ENCODE data around the gene SNRNP27.

The SNRNP27 gene

GRCh38 chr2:69933839-69934613 is 40.3 kb downstream of the SNRNP27 start:
- H3K9ac ChIP-seq (ENCODE audit: insufficient read length, low read depth), result no peak overlapping the region

GRCh38 chr2:69934614-69934908 is 40.8 kb downstream of the SNRNP27 start:
- Histone ChIP-seq H3K27me3 (ENCODE audit: insufficient read depth, insufficient read length) (no peaks in the 10 kb centered on the region), H3K4me1 (ENCODE audit: insufficient read depth, insufficient read length) (no peaks in the 10 kb centered on the region), H3K9ac (ENCODE audit: insufficient read length, low read depth) (no peak overlapping the region), H3K9me3 (ENCODE audit: insufficient read depth, low read length) (no peaks in the 10 kb centered on the region), H3K4me3 (ENCODE audit: insufficient read length, low read depth) (no peak overlapping the region), H3K36me3 (ENCODE audit: insufficient read depth, insufficient read length, low read length) (peaks cover 9% of the 10 kb centered on the region)
- TF ChIP-seq ZNF274 (IDR thresholded peaks at IDR 0.05; ENCODE audit: low read depth, low read length) (no peak), YY1 (IDR thresholded peaks at IDR 0.05; ENCODE audit: insufficient read depth, insufficient read length) (no peak), SUZ12 (IDR thresholded peaks at IDR 0.05; ENCODE audit: extremely low read depth, insufficient read depth, insufficient read length) (no peak)
- no peak for DNase-seq (ENCODE audit: low read depth, low spot score)

More at GRCh38 chr2:69933839-69934613, 40.3 kb downstream of the SNRNP27 start:
- Histone ChIP-seq H3K27me3 (ENCODE audit: insufficient read depth, insufficient read length) (no peaks in the 10 kb centered on the region), H3K4me1 (ENCODE audit: insufficient read depth, insufficient read length) (no peaks in the 10 kb centered on the region), H3K36me3 (ENCODE audit: insufficient read depth, insufficient read length, low read length) (peaks cover 9% of the 10 kb centered on the region), H3K9me3 (ENCODE audit: insufficient read depth, low read length) (no peaks in the 10 kb centered on the region), H3K4me3 (ENCODE audit: insufficient read length, low read depth) (no peak overlapping the region)
- DNase-seq (ENCODE audit: low read depth, low spot score), result no peak
- no peak for TF ChIP-seq SUZ12 (IDR thresholded peaks at IDR 0.05; ENCODE audit: extremely low read depth, insufficient read depth, insufficient read length)
- TF ChIP-seq YY1 (IDR thresholded peaks at IDR 0.05; ENCODE audit: insufficient read depth, insufficient read length), result no peak
- no peak for TF ChIP-seq ZNF274 (IDR thresholded peaks at IDR 0.05; ENCODE audit: low read depth, low read length)

GRCh38 chr2:69935011-69935410 is 41.3 kb downstream of the SNRNP27 start:
- H3K36me3 ChIP-seq (ENCODE audit: insufficient read depth, insufficient read length, low read length), result peaks cover 9% of the 10 kb centered on the region

GRCh38 chr2:69936906-69937305 is 43.1 kb downstream of the SNRNP27 start:
- H3K9me3 ChIP-seq (ENCODE audit: insufficient read depth, low read length), result no peaks in the 10 kb centered on the region
- peaks cover 9% of the 10 kb centered on the region for H3K36me3 ChIP-seq (ENCODE audit: insufficient read depth, insufficient read length, low read length)
- no peak overlapping the region for H3K4me3 ChIP-seq (ENCODE audit: insufficient read length, low read depth)
- H3K9ac ChIP-seq (ENCODE audit: insufficient read length, low read depth), result no peak overlapping the region
- H3K27me3 ChIP-seq (ENCODE audit: insufficient read depth, insufficient read length), result no peaks in the 10 kb centered on the region
- no peak for DNase-seq (ENCODE audit: low read depth, low spot score)
- TF ChIP-seq YY1 (IDR thresholded peaks at IDR 0.05; ENCODE audit: insufficient read depth, insufficient read length) (no peak), ZNF274 (IDR thresholded peaks at IDR 0.05; ENCODE audit: low read depth, low read length) (no peak), SUZ12 (IDR thresholded peaks at IDR 0.05; ENCODE audit: extremely low read depth, insufficient read depth, insufficient read length) (no peak)
- no peaks in the 10 kb centered on the region for H3K4me1 ChIP-seq (ENCODE audit: insufficient read depth, insufficient read length)

More at GRCh38 chr2:69935011-69935410, 41.3 kb downstream of the SNRNP27 start:
- TF ChIP-seq YY1 (IDR thresholded peaks at IDR 0.05; ENCODE audit: insufficient read depth, insufficient read length) (no peak), SUZ12 (IDR thresholded peaks at IDR 0.05; ENCODE audit: extremely low read depth, insufficient read depth, insufficient read length) (no peak), ZNF274 (IDR thresholded peaks at IDR 0.05; ENCODE audit: low read depth, low read length) (no peak)
- no peak for DNase-seq (ENCODE audit: low read depth, low spot score)
- H3K4me1 ChIP-seq (ENCODE audit: insufficient read depth, insufficient read length), result no peaks in the 10 kb centered on the region
- H3K9me3 ChIP-seq (ENCODE audit: insufficient read depth, low read length), result no peaks in the 10 kb centered on the region
- H3K27me3 ChIP-seq (ENCODE audit: insufficient read depth, insufficient read length), result no peaks in the 10 kb centered on the region
- H3K4me3 ChIP-seq (ENCODE audit: insufficient read length, low read depth), result no peak overlapping the region
- H3K9ac ChIP-seq (ENCODE audit: insufficient read length, low read depth), result no peak overlapping the region

- DNase-seq (ENCODE audit: low read depth, low spot score), result no peak
- peaks cover 9% of the 10 kb centered on the region for H3K36me3 ChIP-seq (ENCODE audit: insufficient read depth, insufficient read length, low read length)
- H3K9ac ChIP-seq (ENCODE audit: insufficient read length, low read depth), result no peak overlapping the region
- H3K4me3 ChIP-seq (ENCODE audit: insufficient read length, low read depth), result no peak overlapping the region
- no peaks in the 10 kb centered on the region for H3K9me3 ChIP-seq (ENCODE audit: insufficient read depth, low read length)
- TF ChIP-seq YY1 (IDR thresholded peaks at IDR 0.05; ENCODE audit: insufficient read depth, insufficient read length), result no peak
- no peak for TF ChIP-seq SUZ12 (IDR thresholded peaks at IDR 0.05; ENCODE audit: extremely low read depth, insufficient read depth, insufficient read length)
- TF ChIP-seq ZNF274 (IDR thresholded peaks at IDR 0.05; ENCODE audit: low read depth, low read length), result no peak
- H3K27me3 ChIP-seq (ENCODE audit: insufficient read depth, insufficient read length), result no peaks in the 10 kb centered on the region
- H3K4me1 ChIP-seq (ENCODE audit: insufficient read depth, insufficient read length), result no peaks in the 10 kb centered on the region
These were observed 44.2 kb downstream of the SNRNP27 start for GRCh38 chr2:69937968-69938367.

GRCh38 chr2:69939722-69940121 is 46.0 kb downstream of the SNRNP27 start:
- Histone ChIP-seq H3K9me3 (ENCODE audit: insufficient read depth, low read length) (no peaks in the 10 kb centered on the region), H3K4me1 (ENCODE audit: insufficient read depth, insufficient read length) (no peaks in the 10 kb centered on the region), H3K4me3 (ENCODE audit: insufficient read length, low read depth) (no peak overlapping the region), H3K9ac (ENCODE audit: insufficient read length, low read depth) (no peak overlapping the region), H3K36me3 (ENCODE audit: insufficient read depth, insufficient read length, low read length) (peaks cover 9% of the 10 kb centered on the region), H3K27me3 (ENCODE audit: insufficient read depth, insufficient read length) (no peaks in the 10 kb centered on the region)
- TF ChIP-seq SUZ12 (IDR thresholded peaks at IDR 0.05; ENCODE audit: extremely low read depth, insufficient read depth, insufficient read length) (no peak), YY1 (IDR thresholded peaks at IDR 0.05; ENCODE audit: insufficient read depth, insufficient read length) (no peak), ZNF274 (IDR thresholded peaks at IDR 0.05; ENCODE audit: low read depth, low read length) (no peak)
- DNase-seq (ENCODE audit: low read depth, low spot score), result no peak

GRCh38 chr2:69940691-69941090 is 46.9 kb downstream of the SNRNP27 start:
- H3K9ac ChIP-seq (ENCODE audit: insufficient read length, low read depth), result no peak overlapping the region
- DNase-seq (ENCODE audit: low read depth, low spot score), result no peak
- no peaks in the 10 kb centered on the region for H3K27me3 ChIP-seq (ENCODE audit: insufficient read depth, insufficient read length)
- no peaks in the 10 kb centered on the region for H3K9me3 ChIP-seq (ENCODE audit: insufficient read depth, low read length)
- TF ChIP-seq ZNF274 (IDR thresholded peaks at IDR 0.05; ENCODE audit: low read depth, low read length) (no peak), SUZ12 (IDR thresholded peaks at IDR 0.05; ENCODE audit: extremely low read depth, insufficient read depth, insufficient read length) (no peak), YY1 (IDR thresholded peaks at IDR 0.05; ENCODE audit: insufficient read depth, insufficient read length) (no peak)
- no peaks in the 10 kb centered on the region for H3K4me1 ChIP-seq (ENCODE audit: insufficient read depth, insufficient read length)
- peaks cover 9% of the 10 kb centered on the region for H3K36me3 ChIP-seq (ENCODE audit: insufficient read depth, insufficient read length, low read length)
- H3K4me3 ChIP-seq (ENCODE audit: insufficient read length, low read depth), result no peak overlapping the region
